ENCODE data around the gene TPO.
"Not testable (repeated sequence)": the region's sequence is repeated elsewhere in the genome, so short reads cannot be mapped to it uniquely, and the experiment has no call there.

Gene TPO

GRCh38 chr2:1550658-1551316 is 137.5 kb downstream of the TPO start:
- DNase-seq (ENCODE audit: extremely low read depth in 1 of 2, low read depth in 1 of 2), result peak; percentile 4 to 56

- DNase-seq (ENCODE audit: extremely low read depth in 1 of 2, low read depth in 1 of 2), result no peak
Observed at GRCh38 chr2:1551905-1552304, 138.6 kb downstream of the TPO start.

- no peak for DNase-seq (ENCODE audit: extremely low read depth in 1 of 2, low read depth in 1 of 2)
Observed at GRCh38 chr2:1552611-1553010, 139.3 kb downstream of the TPO start.

- no peak for DNase-seq (ENCODE audit: extremely low read depth in 1 of 2, low read depth in 1 of 2)
Observed at GRCh38 chr2:1553671-1554295, 140.5 kb downstream of the TPO start.

- no peak for DNase-seq (ENCODE audit: extremely low read depth in 1 of 2, low read depth in 1 of 2)
Observed at GRCh38 chr2:1556286-1556685, 143.0 kb downstream of the TPO start.

- DNase-seq (ENCODE audit: extremely low read depth in 1 of 2, low read depth in 1 of 2), result no peak
Observed at GRCh38 chr2:1556776-1557466, 143.7 kb downstream of the TPO start.

- no peak for DNase-seq (ENCODE audit: extremely low read depth in 1 of 2, low read depth in 1 of 2)
Observed at GRCh38 chr2:1557467-1557820, 144.2 kb downstream of the TPO start.

GRCh38 chr2:1559589-1560175 is 146.4 kb downstream of the TPO start:
- DNase-seq (ENCODE audit: extremely low read depth in 1 of 2, low read depth in 1 of 2), result no peak

GRCh38 chr2:1561259-1561658 is 148.0 kb downstream of the TPO start:
- DNase-seq (ENCODE audit: extremely low read depth in 1 of 2, low read depth in 1 of 2), result no peak

- no peak for DNase-seq (ENCODE audit: extremely low read depth in 1 of 2, low read depth in 1 of 2)
Observed at GRCh38 chr2:1561811-1562421, 148.7 kb downstream of the TPO start.

GRCh38 chr2:1563084-1563857 is 150.0 kb downstream of the TPO start:
- no peak for DNase-seq (ENCODE audit: extremely low read depth in 1 of 2, low read depth in 1 of 2)

GRCh38 chr2:1563943-1564891 is 151.0 kb downstream of the TPO start:
- no peak for DNase-seq (ENCODE audit: extremely low read depth in 1 of 2, low read depth in 1 of 2)

GRCh38 chr2:1567556-1568344 is 154.5 kb downstream of the TPO start:
- DNase-seq (ENCODE audit: extremely low read depth in 1 of 2, low read depth in 1 of 2), result no peak

- DNase-seq (ENCODE audit: extremely low read depth in 1 of 2, low read depth in 1 of 2), result not testable (repeated sequence)
Observed at GRCh38 chr2:1568345-1568668, 155.0 kb downstream of the TPO start.

- DNase-seq (ENCODE audit: extremely low read depth in 1 of 2, low read depth in 1 of 2), result no peak
Observed at GRCh38 chr2:1569879-1570450, 156.7 kb downstream of the TPO start.

GRCh38 chr2:1571477-1572417 is 158.5 kb downstream of the TPO start:
- DNase-seq (ENCODE audit: extremely low read depth in 1 of 2, low read depth in 1 of 2), result no peak

GRCh38 chr2:1572638-1573037 is 159.4 kb downstream of the TPO start:
- no peak for DNase-seq (ENCODE audit: extremely low read depth in 1 of 2, low read depth in 1 of 2)

- no peak for DNase-seq (ENCODE audit: extremely low read depth in 1 of 2, low read depth in 1 of 2)
Observed at GRCh38 chr2:1577846-1578245, 164.6 kb downstream of the TPO start.

All from activated CD8-positive, alpha-beta memory T cell treated with anti-CD3 and anti-CD28 coated beads for 1 hour (primary cell).